Activated CD4-positive, alpha-beta T cell treated with anti-CD3 and anti-CD28 coated beads, Interleukin-2, Interleukin-6, amounts not matched to agents 100 ng/mL and 50 ng/mL, durations not matched to agents 16 hours and 8 hours (primary cell): ENCODE measurements around the gene KCTD2.
"Not testable (repeated sequence)": the region's sequence is repeated elsewhere in the genome, so short reads cannot be mapped to it uniquely, and the experiment has no call there.

ENCODE experiments used
- DNase-seq: peaks from one replicate; pipeline ENCODE4 v3.0.0-alpha.2; 2020

KCTD2 gene

GRCh38 chr17:75020331-75021110 is 26.5 kb upstream of the KCTD2 start:
- DNase-seq, result no peak

GRCh38 chr17:75024686-75025397 is 22.2 kb upstream of the KCTD2 start:
- DNase-seq, result peak; percentile 39

GRCh38 chr17:75025398-75025734 is 21.7 kb upstream of the KCTD2 start:
- DNase-seq, result not testable (repeated sequence)

- DNase-seq, result not testable (repeated sequence)
Measured at GRCh38 chr17:75026650-75027049, 20.4 kb upstream of the KCTD2 start.

GRCh38 chr17:75030161-75030560 is 16.9 kb upstream of the KCTD2 start:
- no peak for DNase-seq

GRCh38 chr17:75031972-75032719 is 14.9 kb upstream of the KCTD2 start:
- DNase-seq, result peak; percentile 61

GRCh38 chr17:75032720-75033280 is 14.2 kb upstream of the KCTD2 start:
- no peak for DNase-seq

- DNase-seq, result peak; percentile 98
Measured at GRCh38 chr17:75033346-75034235, 13.4 kb upstream of the KCTD2 start.

GRCh38 chr17:75034236-75034908 is 12.7 kb upstream of the KCTD2 start:
- peak; percentile 98 for DNase-seq

- peak; percentile 73 for DNase-seq
Measured at GRCh38 chr17:75036643-75037268, 10.3 kb upstream of the KCTD2 start.

GRCh38 chr17:75039238-75039637 is 7.8 kb upstream of the KCTD2 start:
- DNase-seq, result no peak

GRCh38 chr17:75041656-75042280 is 5.3 kb upstream of the KCTD2 start:
- no peak for DNase-seq

- not testable (repeated sequence) for DNase-seq
Measured at GRCh38 chr17:75043789-75044188, 3.2 kb upstream of the KCTD2 start.

GRCh38 chr17:75044716-75045115 is 2.3 kb upstream of the KCTD2 start:
- DNase-seq, result no peak

- not testable (repeated sequence) for DNase-seq
Measured at GRCh38 chr17:75045946-75046406, 1.0 kb upstream of the KCTD2 start.

GRCh38 chr17:75047398-75048098 is 523 bp downstream of the KCTD2 start:
- DNase-seq, result peak; percentile 26

- DNase-seq, result no peak
Measured at GRCh38 chr17:75048249-75048878, 1.3 kb downstream of the KCTD2 start.

GRCh38 chr17:75049057-75049456 is 2.0 kb downstream of the KCTD2 start:
- DNase-seq, result no peak

GRCh38 chr17:75049706-75050105 is 2.7 kb downstream of the KCTD2 start:
- no peak for DNase-seq
